ENCODE measurements around the gene FAM9A. TPM values are rescaled to one million over a fixed set of nuclear protein-coding genes. Genes with fewer than 3 reads are reported as not detected.
"Not testable (repeated sequence)": the region's sequence is repeated elsewhere in the genome, so short reads cannot be mapped to it uniquely, and the experiment has no call there.

FAM9A gene
- total and polyA plus RNA-seq, 9 of the 15 experiments (the other 6 are each of a cell fraction or from before 2014, with no cell fraction given) = 0.07 TPM; not detected in 8

DNA sequence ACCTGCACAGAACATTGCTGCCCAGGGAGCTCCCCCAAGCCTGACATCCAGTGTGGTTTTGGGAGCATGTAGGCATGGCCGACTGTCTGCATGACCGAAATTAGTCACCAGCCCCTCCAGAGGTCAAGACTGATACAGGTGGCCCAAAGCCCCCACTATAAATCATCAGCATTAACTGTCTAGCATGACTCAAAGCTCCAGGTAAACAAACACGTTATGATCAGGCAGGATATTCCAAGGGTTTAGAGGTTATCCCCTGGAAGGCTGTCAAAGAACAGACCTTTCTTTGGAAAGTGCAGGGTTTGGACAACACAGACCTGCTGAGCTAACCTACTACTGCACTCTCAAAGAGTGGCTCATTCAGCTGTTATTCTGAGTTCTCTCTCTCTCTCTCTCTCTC lies 2.1 kb upstream of the FAM9A start:
- H3K4me1 ChIP-seq (replicated peaks in 1 of 2; ENCODE audit: control insufficient read depth in 2 of 2, insufficient read depth in 2 of 2, low read length in 2 of 2) = no peaks in the 10 kb centered on the region
- no peaks in the 10 kb centered on the region for H3K36me3 ChIP-seq (ENCODE audit: control insufficient read depth, insufficient read depth, low read length)
- H3K9me3 ChIP-seq (replicated peaks; ENCODE audit: control insufficient read depth, insufficient read depth, low read depth, low read length) = no peaks in the 10 kb centered on the region
- no peak overlapping the region for H3K27ac ChIP-seq (ENCODE audit: extremely low read depth, low read depth, low read length)
- no peaks in the 10 kb centered on the region for H3K9me1 ChIP-seq (ENCODE audit: control insufficient read depth, insufficient read depth, low read length)
- H3K4me2 ChIP-seq (ENCODE audit: insufficient read depth, low read length) = no peak overlapping the region
- intact Hi-C loops (cut with micrococcal nuclease) = no loop called here
- H3K27me3 ChIP-seq (ENCODE audit: control insufficient read depth in 2 of 2, insufficient read depth in 2 of 2, low read length in 2 of 2) = no peaks in the 10 kb centered on the region
- no TSS peak for BruUV-seq (replicated peaks)
- DNase-seq (ENCODE audit: extremely low read depth in 1 of 4, low spot score in 3 of 4) (no peak), ATAC-seq (no peak), FAIRE-seq (no peak)
- H3K9ac ChIP-seq (ENCODE audit: insufficient read depth in 1 of 2, low read depth in 2 of 2, low read length in 2 of 2) = no peak overlapping the region
- in situ Hi-C loops (cut with MboI) = no loop called here
- no peaks in the 10 kb centered on the region for H4K20me1 ChIP-seq (replicated peaks; ENCODE audit: control insufficient read depth, insufficient read depth, low read length)
- H3K4me3 ChIP-seq = no peak overlapping the region
- ChIA-PET POLR2A (no interaction called here), CTCF (ENCODE audit: low intra/inter-chr PET ratio) (no interaction called here)
- TF ChIP-seq BRF1 (IDR thresholded peaks at IDR 0.05; ENCODE audit: borderline replicate concordance, extremely low read depth, insufficient read length) = no peak
- TF ChIP-seq ZBTB12 (CRISPR knock-in tag; IDR thresholded peaks at IDR 0.05) = no peak
- no peak for TF ChIP-seq ZNF175 (CRISPR knock-in tag; IDR thresholded peaks at IDR 0.05; ENCODE audit: low read depth)
- TF ChIP-seq, protein P1, sequence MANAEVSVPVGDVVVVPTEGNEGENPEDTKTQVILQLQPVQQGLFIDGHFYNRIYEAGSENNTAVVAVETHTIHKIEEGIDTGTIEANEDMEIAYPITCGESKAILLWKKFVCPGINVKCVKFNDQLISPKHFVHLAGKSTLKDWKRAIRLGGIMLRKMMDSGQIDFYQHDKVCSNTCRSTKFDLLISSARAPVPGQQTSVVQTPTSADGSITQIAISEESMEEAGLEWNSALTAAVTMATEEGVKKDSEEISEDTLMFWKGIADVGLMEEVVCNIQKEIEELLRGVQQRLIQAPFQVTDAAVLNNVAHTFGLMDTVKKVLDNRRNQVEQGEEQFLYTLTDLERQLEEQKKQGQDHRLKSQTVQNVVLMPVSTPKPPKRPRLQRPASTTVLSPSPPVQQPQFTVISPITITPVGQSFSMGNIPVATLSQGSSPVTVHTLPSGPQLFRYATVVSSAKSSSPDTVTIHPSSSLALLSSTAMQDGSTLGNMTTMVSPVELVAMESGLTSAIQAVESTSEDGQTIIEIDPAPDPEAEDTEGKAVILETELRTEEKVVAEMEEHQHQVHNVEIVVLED (CRISPR knock-in tag; IDR thresholded peaks at IDR 0.05) = no peak
- TF ChIP-seq CBFA2T3 (IDR thresholded peaks at IDR 0.05) = no peak
- TF ChIP-seq KLF10 (CRISPR knock-in tag; IDR thresholded peaks at IDR 0.05) = no peak
- 0% methylated on average over 3 of the region's 3 CpGs for WGBS (ENCODE audit: insufficient coverage, low coverage, missing lambda C conversion rate)
- no peaks in the 10 kb centered on the region for H3K79me2 ChIP-seq (ENCODE audit: control insufficient read depth, insufficient read depth, low read length)
- H2AFZ ChIP-seq (ENCODE audit: low read depth, low read length) = no peak overlapping the region

- H3K27me3 ChIP-seq (ENCODE audit: control insufficient read depth in 2 of 2, insufficient read depth in 2 of 2, low read length in 2 of 2); in situ Hi-C loops (cut with MboI); DNase-seq (ENCODE audit: extremely low read depth in 1 of 4, low spot score in 3 of 4); CTCF ChIA-PET (ENCODE audit: low intra/inter-chr PET ratio); H3K79me2 ChIP-seq (ENCODE audit: control insufficient read depth, insufficient read depth, low read length); H3K36me3 ChIP-seq (ENCODE audit: control insufficient read depth, insufficient read depth, low read length); H3K4me1 ChIP-seq (replicated peaks in 1 of 2; ENCODE audit: control insufficient read depth in 2 of 2, insufficient read depth in 2 of 2, low read length in 2 of 2); H3K9ac ChIP-seq (ENCODE audit: insufficient read depth in 1 of 2, low read depth in 2 of 2, low read length in 2 of 2); BruUV-seq (replicated peaks); FAIRE-seq; H3K4me3 ChIP-seq; H2AFZ ChIP-seq (ENCODE audit: low read depth, low read length); H3K9me3 ChIP-seq (replicated peaks; ENCODE audit: control insufficient read depth, insufficient read depth, low read depth, low read length); H3K27ac ChIP-seq (ENCODE audit: extremely low read depth, low read depth, low read length); H4K20me1 ChIP-seq (replicated peaks; ENCODE audit: control insufficient read depth, insufficient read depth, low read length); intact Hi-C loops (cut with micrococcal nuclease); POLR2A ChIA-PET; ATAC-seq; H3K4me2 ChIP-seq (ENCODE audit: insufficient read depth, low read length); H3K9me1 ChIP-seq (ENCODE audit: control insufficient read depth, insufficient read depth, low read length): not testable (repeated sequence)
- WGBS (ENCODE audit: insufficient coverage, low coverage, missing lambda C conversion rate) = 0% methylated on average over 1 of the region's 15 CpGs
Measured at GRCh38 chrX:8800351-8800750, 832 bp downstream of the FAM9A start.

DNA sequence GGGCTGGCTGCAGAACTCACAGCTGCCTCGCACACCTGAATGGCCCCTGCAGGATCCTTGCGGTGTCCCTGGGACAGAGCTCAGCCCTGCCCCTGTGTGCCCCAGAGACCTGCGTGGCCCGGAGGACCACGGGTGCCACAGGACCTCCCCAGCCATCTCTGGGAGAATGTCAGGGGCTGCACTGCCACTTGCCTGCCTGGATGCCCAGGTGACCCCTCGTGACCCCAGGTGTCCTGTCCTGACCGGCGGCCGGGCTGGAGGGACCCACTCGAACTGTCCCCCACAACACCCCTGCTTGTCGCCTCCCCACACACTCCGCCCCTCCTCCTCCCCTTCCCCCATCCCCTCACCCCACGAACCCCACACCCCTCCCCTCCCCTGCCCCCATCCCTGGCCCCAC lies 1.9 kb downstream of the FAM9A start:
- H2AFZ ChIP-seq (ENCODE audit: low read depth, low read length); CTCF ChIA-PET (ENCODE audit: low intra/inter-chr PET ratio); H3K4me2 ChIP-seq (ENCODE audit: insufficient read depth, low read length); H4K20me1 ChIP-seq (replicated peaks; ENCODE audit: control insufficient read depth, insufficient read depth, low read length); FAIRE-seq; DNase-seq (ENCODE audit: extremely low read depth in 1 of 4, low spot score in 3 of 4); H3K9ac ChIP-seq (ENCODE audit: insufficient read depth in 1 of 2, low read depth in 2 of 2, low read length in 2 of 2); H3K27me3 ChIP-seq (ENCODE audit: control insufficient read depth in 2 of 2, insufficient read depth in 2 of 2, low read length in 2 of 2); POLR2A ChIA-PET; H3K79me2 ChIP-seq (ENCODE audit: control insufficient read depth, insufficient read depth, low read length); intact Hi-C loops (cut with micrococcal nuclease); H3K36me3 ChIP-seq (ENCODE audit: control insufficient read depth, insufficient read depth, low read length); H3K4me3 ChIP-seq; in situ Hi-C loops (cut with MboI); H3K9me1 ChIP-seq (ENCODE audit: control insufficient read depth, insufficient read depth, low read length); H3K27ac ChIP-seq (ENCODE audit: extremely low read depth, low read depth, low read length); ATAC-seq; BruUV-seq (replicated peaks); H3K4me1 ChIP-seq (replicated peaks in 1 of 2; ENCODE audit: control insufficient read depth in 2 of 2, insufficient read depth in 2 of 2, low read length in 2 of 2); H3K9me3 ChIP-seq (replicated peaks; ENCODE audit: control insufficient read depth, insufficient read depth, low read depth, low read length): not testable (repeated sequence)
- no CpG with 5 or more reads among the region's 13 CpGs for WGBS (ENCODE audit: insufficient coverage, low coverage, missing lambda C conversion rate)

Data from K562 (cell line).